HepG2 (cell line): ENCODE measurements around the gene LYSMD2. TPM values are rescaled to one million over a fixed set of nuclear protein-coding genes. Genes with fewer than 3 reads are reported as not detected.

Source experiments
- ATAC-seq: fragments of 200-7000 bp; cut with Tn5 transposase; 3 replicates; pipeline ENCODE4 v1.9.1; 2020; ENCODE audit warnings: mild to moderate bottlenecking, moderate library complexity
- BruUV-seq: library from RNA; stranded (reverse); fragments of 400-500 nt; replicated peaks from 2 replicates; lab custom pipeline; 2021; lab: Mats Ljungman, UMichigan
- CTCF ChIA-PET: fragments of 300-600 bp; formaldehyde crosslinking; extraction: SDS; loops from one replicate; lab custom pipeline; 2021; ENCODE audit warnings: low total read pairs, inconsistent platforms, low intra/inter-chr PET ratio; lab: Yijun Ruan, JAX
- POLR2A ChIA-PET: fragments of 350-600 bp; sonication (Branson Sonifier 250); formaldehyde crosslinking; loops from one replicate; lab custom pipeline; 2020; ENCODE audit warnings: antibody characterized with exemption, inconsistent platforms; lab: Yijun Ruan, JAX
- DNase-seq: peaks from one replicate; pipeline ENCODE4 v3.0.0-alpha.2; 2015; ENCODE audit warnings: low spot score
- FAIRE-seq: peaks from 3 replicates; lab custom pipeline; 2011; peaks lifted over from hg19 to GRCh38; lab: Jason Lieb, UNC
- H2AFZ ChIP-seq: one replicate; pipeline ENCODE4 v1.6.1; 2011; ENCODE audit warnings: low read length, inconsistent platforms
- H3K27ac ChIP-seq: fragments of 300-600 bp; 3 replicates; pipeline ENCODE4 v1.8.0; 2011; ENCODE audit warnings: mixed run types, mild to moderate bottlenecking, mixed read lengths, low read length, inconsistent platforms; ENCODE audit not compliant: insufficient read depth; ENCODE audit errors: extremely low read length
- H3K27me3 ChIP-seq, 2 experiments: fragments of 200-600 bp in 1 of 2; 2 replicates in 1 of 2; 3 replicates in 1 of 2; pipeline versions ENCODE4 v1.6.0 to v1.8.0; 2011; ENCODE audit warnings: low read length in 2 of 2, mild to moderate bottlenecking in 2 of 2, moderate library complexity in 2 of 2, inconsistent platforms in 1 of 2; ENCODE audit not compliant: insufficient read depth in 2 of 2, control insufficient read depth in 1 of 2
- H3K36me3 ChIP-seq, 2 experiments: fragments of 200-600 bp in 1 of 2; replicated peaks in 1 of 2; 2 replicates in 1 of 2; 3 replicates in 1 of 2; pipeline versions ENCODE4 v1.5.1 to v1.8.0; 2011; ENCODE audit warnings: low read length in 2 of 2, inconsistent platforms in 1 of 2; ENCODE audit not compliant: insufficient read depth in 2 of 2, control insufficient read depth in 1 of 2
- H3K4me1 ChIP-seq: 2 replicates; pipeline ENCODE4 v1.5.1; 2012; ENCODE audit warnings: low read length, inconsistent platforms; ENCODE audit not compliant: insufficient read depth
- H3K4me2 ChIP-seq: 2 replicates; pipeline ENCODE4 v1.6.0; 2011; ENCODE audit warnings: low read depth, low read length, inconsistent platforms
- H3K4me3 ChIP-seq, 3 experiments: fragments of 200-600 bp in 1 of 3; sonication (generic), shearing (Covaris generic) in 1 of 3; replicated peaks in 1 of 3; 2 replicates each; pipeline ENCODE4 v1.5.1; 2011 to 2016; ENCODE audit warnings: low read length in 3 of 3, inconsistent platforms in 2 of 3, low read depth in 2 of 3, mild to moderate bottlenecking in 2 of 3, control low read depth in 1 of 3, mixed read lengths in 1 of 3; ENCODE audit not compliant: insufficient read depth in 1 of 3
- H3K79me2 ChIP-seq: one replicate; pipeline ENCODE4 v1.6.1; 2011; ENCODE audit warnings: low read length, inconsistent platforms; ENCODE audit not compliant: insufficient read depth
- H3K9ac ChIP-seq: 2 replicates; pipeline ENCODE4 v1.6.0; 2011; ENCODE audit warnings: mild to moderate bottlenecking, low read depth, low read length, inconsistent platforms; ENCODE audit not compliant: insufficient read depth
- H3K9me3 ChIP-seq: 2 replicates; pipeline ENCODE4 v1.5.1; 2012; ENCODE audit warnings: mild to moderate bottlenecking, low read length
- H4K20me1 ChIP-seq: 2 replicates; pipeline ENCODE4 v1.6.0; 2011; ENCODE audit warnings: inconsistent platforms, mild to moderate bottlenecking, low read length, moderate library complexity; ENCODE audit not compliant: insufficient read depth
- AHR ChIP-seq: IDR thresholded peaks from 2 replicates; pipeline ENCODE4 v1.6.1; 2018; ENCODE audit warnings: missing genetic modification reagents, missing compliant biosample characterization
- DNMT3B ChIP-seq: conservative IDR thresholded peaks from 2 replicates; pipeline ENCODE4 v1.6.1; 2016; ENCODE audit warnings: missing biosample characterization, control low read depth
- HOXA3 ChIP-seq: sonication (generic); formaldehyde crosslinking; IDR thresholded peaks from 2 replicates; pipeline ENCODE4 v1.5.0; 2020; ENCODE audit warnings: missing genetic modification reagents
- IRX3 ChIP-seq: sonication (generic); formaldehyde crosslinking; IDR thresholded peaks from 2 replicates; pipeline ENCODE4 v1.8.1; 2023; ENCODE audit warnings: mild to moderate bottlenecking, low read depth, missing genetic modification reagents, borderline replicate concordance
- NR1H2 ChIP-seq: sonication (generic); formaldehyde crosslinking; IDR thresholded peaks from 2 replicates; pipeline ENCODE4 v1.8.1; 2022; ENCODE audit warnings: low read depth, missing genetic modification reagents, borderline replicate concordance
- PRMT3 ChIP-seq: sonication (generic); formaldehyde crosslinking; IDR thresholded peaks from 2 replicates; pipeline ENCODE4 v1.8.1; 2022; ENCODE audit warnings: low read depth, mild to moderate bottlenecking, moderate library complexity, missing genetic modification reagents, borderline replicate concordance
- RAD51 ChIP-seq: fragments of 450-650 bp; IDR thresholded peaks from 2 replicates; pipeline ENCODE4 v1.6.1; 2016; ENCODE audit warnings: borderline replicate concordance
- RXRA ChIP-seq: sonication (generic); formaldehyde crosslinking; IDR thresholded peaks from 2 replicates; pipeline ENCODE4 v1.5.1; 2020; ENCODE audit warnings: missing genetic modification reagents
- SP1 ChIP-seq, 2 experiments: fragments of 450-650 bp in 1 of 2; sonication (generic) in 1 of 2; formaldehyde crosslinking in 1 of 2; IDR thresholded peaks; 2 replicates each; pipeline versions ENCODE4 v1.4.0 to v1.6.1; 2016 to 2020; ENCODE audit warnings: missing genetic modification reagents in 1 of 2
- TGIF2 ChIP-seq: IDR thresholded peaks from 2 replicates; pipeline ENCODE4 v1.6.1; 2016; ENCODE audit warnings: control low read depth, missing compliant biosample characterization
- ZNF256 ChIP-seq: sonication (generic); formaldehyde crosslinking; conservative IDR thresholded peaks from 2 replicates; pipeline ENCODE4 v1.4.0; 2020; ENCODE audit warnings: missing genetic modification reagents
- ZNF44 ChIP-seq: sonication (generic); formaldehyde crosslinking; IDR thresholded peaks from 2 replicates; pipeline ENCODE4 v1.5.1; 2020; ENCODE audit warnings: mild to moderate bottlenecking, missing genetic modification reagents
- ZNF552 ChIP-seq: sonication (generic); formaldehyde crosslinking; IDR thresholded peaks from 2 replicates; pipeline ENCODE4 v1.9.0; 2022; ENCODE audit warnings: missing genetic modification reagents, mild to moderate bottlenecking, borderline replicate concordance
- ZNF775 ChIP-seq: sonication (generic); formaldehyde crosslinking; IDR thresholded peaks from 2 replicates; pipeline ENCODE4 v1.4.0; 2020; ENCODE audit warnings: missing genetic modification reagents, mild to moderate bottlenecking, moderate library complexity, borderline replicate concordance
- WGBS: methylation state at CpG from one replicate; pipeline ENCODE4 v1.1.6; 2017; ENCODE audit warnings: low lambda C conversion rate; 5-methylcytosine and 5-hydroxymethylcytosine counted together
- in situ Hi-C: cut with HindIII; loops from 2 replicates; pipeline ENCODE4 v1.10.0; 2017; ENCODE audit warnings: low pct_unique_long_range_greater_than_20kb; ENCODE audit not compliant: extremely low pct_ligation_motif_present
- intact Hi-C: fragments of 100-400 bp; cut with micrococcal nuclease; formaldehyde crosslinking; loops from one replicate; pipeline ENCODE4 v1.10.0; 2022; ENCODE audit not compliant: unreplicated experiment
- polyA plus RNA-seq, 8 experiments: library from polyadenylated mRNA; depleted of rRNA in 3 of 8; stranded (reverse) in 7 of 8; unstranded in 1 of 8; fragments of >200 nt; fragmentation: Illumina TruSeq in 4 of 8; extraction: Trizol in 4 of 8; gene quantifications; 2 replicates each; pipeline versions ENCODE4 v1.2.1 to v1.2.3, GENCODE V29; 2011 to 2016; ENCODE audit warnings: low read depth in 4 of 8, missing spikeins in 1 of 8, mixed read lengths in 1 of 8; ENCODE audit not compliant: insufficient read depth in 1 of 8
- total RNA-seq, 5 experiments: library from RNA; depleted of rRNA; stranded (reverse); fragments of >200 nt; fragmentation: Illumina TruSeq; extraction: Trizol; gene quantifications; 2 replicates each; pipeline ENCODE4 v1.2.3, GENCODE V29; 2016; ENCODE audit warnings: low read depth in 1 of 5
- TF ChIP-seq, protein P1 (sequence below): sonication (generic); formaldehyde crosslinking; IDR thresholded peaks from 2 replicates; pipeline ENCODE4 v1.4.0; 2020; ENCODE audit warnings: missing genetic modification reagents
- TF ChIP-seq, protein P2 (sequence below): sonication (generic); formaldehyde crosslinking; IDR thresholded peaks from 2 replicates; pipeline ENCODE4 v1.4.0; 2020; ENCODE audit warnings: missing genetic modification reagents, mild to moderate bottlenecking, borderline replicate concordance

Gene LYSMD2
- total and polyA plus RNA-seq, 2 of the 13 experiments (the other 11 are each of a cell fraction or from before 2014, with no cell fraction given): 0.05 to 0.27 TPM

DNA sequence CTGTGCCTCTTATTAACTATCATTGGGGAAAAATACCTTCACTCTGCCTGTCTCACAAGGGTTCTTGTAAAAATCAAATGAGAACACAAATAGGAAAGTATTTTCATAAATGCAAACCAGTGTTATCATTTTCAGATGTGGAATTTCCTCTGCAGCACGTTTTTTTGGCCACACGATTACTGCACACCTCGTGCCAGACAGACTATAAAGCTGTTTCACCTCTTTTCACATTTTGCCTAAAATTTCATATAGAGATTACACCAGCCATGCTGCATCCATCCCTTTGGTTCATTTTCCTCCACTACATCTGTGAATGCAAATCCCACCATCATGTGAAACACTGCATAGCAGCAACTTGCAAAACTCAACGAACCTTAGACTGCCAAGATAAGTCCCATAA is 12.7 kb upstream of the LYSMD2 start:
- H3K9me3 ChIP-seq: no peaks in the 10 kb centered on the region
- intact Hi-C loops (no loop called here), in situ Hi-C loops (no loop called here)
- H3K4me1 ChIP-seq: no peaks in the 10 kb centered on the region
- no peak for TF ChIP-seq DNMT3B (CRISPR knock-in tag)
- TF ChIP-seq ZNF775: no peak
- no peak for TF ChIP-seq IRX3 (CRISPR knock-in tag)
- no peak for TF ChIP-seq RAD51
- no peak for TF ChIP-seq ZNF44 (CRISPR knock-in tag)
- H3K79me2 ChIP-seq: no peaks in the 10 kb centered on the region
- 6% methylated on average over 4 of the region's 4 CpGs for WGBS
- H3K27ac ChIP-seq: no peak overlapping the region
- FAIRE-seq (no peak), ATAC-seq (no peak), DNase-seq (no peak)
- no peak overlapping the region for H2AFZ ChIP-seq
- ChIA-PET POLR2A (no interaction called here), CTCF (no interaction called here)
- no TSS peak for BruUV-seq
- no peaks in the 10 kb centered on the region for H3K36me3 ChIP-seq
- H3K4me2 ChIP-seq: no peak overlapping the region
- H3K27me3 ChIP-seq: peaks cover 4 to 55% of the 10 kb centered on the region in 2 experiments; a peak in 4 of 5 replicates
- no peak overlapping the region for H3K4me3 ChIP-seq
- no peaks in the 10 kb centered on the region for H4K20me1 ChIP-seq
- no peak overlapping the region for H3K9ac ChIP-seq

DNA sequence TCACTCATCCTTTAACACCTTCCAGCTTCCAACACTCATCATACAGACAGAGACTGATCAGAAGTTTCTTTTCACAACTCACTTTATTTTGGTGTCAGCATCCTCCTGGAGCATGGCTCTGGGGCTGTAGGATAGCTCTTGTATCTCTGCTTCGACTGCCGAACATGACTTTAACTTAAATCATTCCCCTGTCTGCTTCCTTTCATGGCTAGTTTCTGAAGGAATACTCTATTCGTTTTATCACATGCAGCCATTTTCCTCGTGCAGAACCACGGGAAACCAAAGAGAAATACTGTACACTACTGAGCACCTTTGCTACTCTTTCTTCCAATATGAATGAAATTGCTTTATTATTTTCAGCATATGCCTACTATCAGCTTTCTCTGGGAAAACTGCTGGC is 11.9 kb upstream of the LYSMD2 start:
- H3K27ac ChIP-seq: no peak overlapping the region
- no peaks in the 10 kb centered on the region for H3K9me3 ChIP-seq
- H3K36me3 ChIP-seq: no peaks in the 10 kb centered on the region
- H4K20me1 ChIP-seq: no peaks in the 10 kb centered on the region
- WGBS: 9% methylated on average over 5 of the region's 5 CpGs
- in situ Hi-C loops (no loop called here), intact Hi-C loops (no loop called here)
- FAIRE-seq (no peak), ATAC-seq (no peak), DNase-seq (no peak)
- H2AFZ ChIP-seq: no peak overlapping the region
- H3K9ac ChIP-seq: no peak overlapping the region
- no peaks in the 10 kb centered on the region for H3K4me1 ChIP-seq
- TF ChIP-seq, protein P1, sequence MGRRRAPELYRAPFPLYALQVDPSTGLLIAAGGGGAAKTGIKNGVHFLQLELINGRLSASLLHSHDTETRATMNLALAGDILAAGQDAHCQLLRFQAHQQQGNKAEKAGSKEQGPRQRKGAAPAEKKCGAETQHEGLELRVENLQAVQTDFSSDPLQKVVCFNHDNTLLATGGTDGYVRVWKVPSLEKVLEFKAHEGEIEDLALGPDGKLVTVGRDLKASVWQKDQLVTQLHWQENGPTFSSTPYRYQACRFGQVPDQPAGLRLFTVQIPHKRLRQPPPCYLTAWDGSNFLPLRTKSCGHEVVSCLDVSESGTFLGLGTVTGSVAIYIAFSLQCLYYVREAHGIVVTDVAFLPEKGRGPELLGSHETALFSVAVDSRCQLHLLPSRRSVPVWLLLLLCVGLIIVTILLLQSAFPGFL: no peak
- TF ChIP-seq, protein P2, sequence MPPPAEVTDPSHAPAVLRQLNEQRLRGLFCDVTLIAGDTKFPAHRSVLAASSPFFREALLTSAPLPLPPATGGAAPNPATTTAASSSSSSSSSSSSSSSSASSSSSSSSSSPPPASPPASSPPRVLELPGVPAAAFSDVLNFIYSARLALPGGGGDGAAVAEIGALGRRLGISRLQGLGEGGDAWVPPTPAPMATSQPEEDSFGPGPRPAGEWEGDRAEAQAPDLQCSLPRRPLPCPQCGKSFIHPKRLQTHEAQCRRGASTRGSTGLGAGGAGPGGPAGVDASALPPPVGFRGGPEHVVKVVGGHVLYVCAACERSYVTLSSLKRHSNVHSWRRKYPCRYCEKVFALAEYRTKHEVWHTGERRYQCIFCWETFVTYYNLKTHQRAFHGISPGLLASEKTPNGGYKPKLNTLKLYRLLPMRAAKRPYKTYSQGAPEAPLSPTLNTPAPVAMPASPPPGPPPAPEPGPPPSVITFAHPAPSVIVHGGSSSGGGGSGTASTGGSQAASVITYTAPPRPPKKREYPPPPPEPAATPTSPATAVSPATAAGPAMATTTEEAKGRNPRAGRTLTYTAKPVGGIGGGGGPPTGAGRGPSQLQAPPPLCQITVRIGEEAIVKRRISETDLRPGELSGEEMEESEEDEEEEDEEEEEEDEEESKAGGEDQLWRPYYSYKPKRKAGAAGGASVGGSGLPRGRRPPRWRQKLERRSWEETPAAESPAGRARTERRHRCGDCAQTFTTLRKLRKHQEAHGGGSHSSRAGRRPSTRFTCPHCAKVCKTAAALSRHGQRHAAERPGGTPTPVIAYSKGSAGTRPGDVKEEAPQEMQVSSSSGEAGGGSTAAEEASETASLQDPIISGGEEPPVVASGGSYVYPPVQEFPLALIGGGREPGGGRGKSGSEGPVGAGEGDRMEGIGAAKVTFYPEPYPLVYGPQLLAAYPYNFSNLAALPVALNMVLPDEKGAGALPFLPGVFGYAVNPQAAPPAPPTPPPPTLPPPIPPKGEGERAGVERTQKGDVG: no peak
- TF ChIP-seq NR1H2 (CRISPR knock-in tag) (no peak), AHR (no peak), TGIF2 (CRISPR knock-in tag) (no peak), SP1 (IDR thresholded peaks at IDR 0.05) (no peak), SP1 (CRISPR knock-in tag; IDR thresholded peaks at IDR 0.05) (no peak), ZNF256 (CRISPR knock-in tag) (no peak), PRMT3 (no peak), RXRA (CRISPR knock-in tag) (no peak), ZNF552 (CRISPR knock-in tag) (no peak), HOXA3 (CRISPR knock-in tag) (no peak)
- ChIA-PET POLR2A (no interaction called here), CTCF (no interaction called here)
- H3K27me3 ChIP-seq: peaks cover 4 to 53% of the 10 kb centered on the region in 2 experiments; a peak in 4 of 5 replicates
- no peaks in the 10 kb centered on the region for H3K79me2 ChIP-seq
- BruUV-seq: no TSS peak
- no peak overlapping the region for H3K4me2 ChIP-seq
- H3K4me3 ChIP-seq: no peak overlapping the region
